Esophagus (tissue), 2 donors: Measurements from ENCODE around the gene SYT3. TPM values are rescaled to one million over a fixed set of nuclear protein-coding genes. Genes with fewer than 3 reads are reported as not detected.
"Not testable (repeated sequence)": the region's sequence is repeated elsewhere in the genome, so short reads cannot be mapped to it uniquely, and the experiment has no call there.

Experiments
- H3K27ac ChIP-seq, 2 donors: one replicate each; pipeline ENCODE4 v1.5.1; 2013; ENCODE audit warnings: low read depth in 2 of 2, mild to moderate bottlenecking in 2 of 2, inconsistent platforms in 1 of 2, low read length in 1 of 2, moderate library complexity in 1 of 2
- H3K27me3 ChIP-seq, 2 donors: one replicate each; pipeline ENCODE4 v1.6.1; 2013; ENCODE audit warnings: low read length in 2 of 2, control low read depth in 1 of 2, mild to moderate bottlenecking in 1 of 2; ENCODE audit not compliant: insufficient read depth in 2 of 2, control insufficient read depth in 1 of 2
- H3K36me3 ChIP-seq, 2 donors: one replicate each; pipeline ENCODE4 v1.6.1; 2013; ENCODE audit warnings: low read length in 1 of 2; ENCODE audit not compliant: control insufficient read depth in 2 of 2, insufficient read depth in 2 of 2
- H3K4me1 ChIP-seq, 2 donors: one replicate each; pipeline ENCODE4 v1.6.1; 2013; ENCODE audit warnings: low read length in 1 of 2; ENCODE audit not compliant: control insufficient read depth in 2 of 2, insufficient read depth in 2 of 2
- H3K4me3 ChIP-seq, 2 donors: one replicate each; pipeline ENCODE4 v1.5.1; 2013; ENCODE audit warnings: low read length in 2 of 2, mild to moderate bottlenecking in 2 of 2, low read depth in 1 of 2, moderate library complexity in 1 of 2
- H3K9me3 ChIP-seq, 2 donors: one replicate each; pipeline ENCODE4 v1.6.1; 2013; ENCODE audit warnings: mild to moderate bottlenecking in 2 of 2, low read depth in 1 of 2, low read length in 1 of 2, moderate library complexity in 1 of 2; ENCODE audit not compliant: control insufficient read depth in 2 of 2, insufficient read depth in 1 of 2
- WGBS, 2 donors: extraction: QIAGEN DNeasy Blood & Tissue Kit; methylation state at CpG; one replicate each; pipeline ENCODE4 v1.1.7; 2013; 5-methylcytosine and 5-hydroxymethylcytosine counted together
- polyA plus RNA-seq, 2 donors: library from polyadenylated mRNA; stranded (reverse); fragments of 200-250 nt; gene quantifications; one replicate each; pipeline ENCODE4 v1.2.3, GENCODE V29; 2013
- donor health status: healthy with polysubstance abuse.
- donor health status: Bipolar disorder and iron deficiency.

Gene SYT3
- polyA plus RNA-seq, 2 donors = 0.09 to 0.20 TPM

- no peak overlapping the region for H3K4me3 ChIP-seq
- H3K27me3 ChIP-seq = no peaks in the 10 kb centered on the region
- H3K4me1 ChIP-seq = no peaks in the 10 kb centered on the region
- no peaks in the 10 kb centered on the region for H3K9me3 ChIP-seq
- 85 to 88% methylated on average over 5 of the region's 5 CpGs for WGBS, 2 donors
- H3K27ac ChIP-seq = no peak overlapping the region
- H3K36me3 ChIP-seq = no peaks in the 10 kb centered on the region
These were observed 11.5 kb downstream of the SYT3 start for GRCh38 chr19:50628146-50628545.

DNA sequence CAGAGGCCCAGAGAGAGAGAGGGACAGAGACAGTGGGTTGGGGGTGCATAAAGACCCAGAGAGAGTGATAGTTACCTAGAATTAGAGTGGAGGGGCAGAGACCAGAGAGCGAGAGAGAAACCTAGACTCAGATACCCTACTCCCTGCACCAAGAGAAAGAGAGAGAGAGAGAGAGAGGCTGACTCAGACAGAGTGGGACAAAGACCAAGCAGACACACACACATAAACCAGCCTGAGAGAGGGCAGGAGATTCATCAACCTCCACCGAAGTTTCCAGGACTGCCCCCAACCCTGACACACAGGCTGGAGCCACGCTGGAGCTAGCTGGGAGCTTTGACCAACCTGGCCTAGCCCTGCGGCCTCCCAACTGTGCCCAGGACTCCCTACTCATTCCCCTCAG is 12.9 kb downstream of the SYT3 start:
- no peaks in the 10 kb centered on the region for H3K36me3 ChIP-seq
- WGBS, 2 donors = 51 to 66% methylated on average over 4 of the region's 4 CpGs
- H3K4me3 ChIP-seq = no peak overlapping the region

DNA sequence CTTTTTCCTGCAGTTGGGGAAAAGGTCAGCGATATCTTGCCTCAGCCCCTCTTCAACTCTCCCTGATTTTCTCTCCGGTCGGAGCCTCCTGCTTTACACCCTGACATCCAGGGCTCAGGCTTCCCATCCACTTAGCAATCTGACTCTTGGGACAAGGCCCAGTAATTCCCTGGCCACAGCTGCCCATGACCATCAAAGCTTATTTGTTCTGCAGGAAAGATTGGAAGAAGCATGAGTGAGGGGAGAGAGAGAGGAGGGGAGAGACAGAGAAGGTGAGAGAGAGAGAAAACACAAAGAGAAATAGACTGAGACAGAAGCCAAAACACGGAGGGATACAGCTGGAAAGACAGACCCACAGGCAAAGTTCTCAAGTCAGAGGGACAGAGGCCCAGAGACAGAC is 13.7 kb downstream of the SYT3 start:
- Histone ChIP-seq H3K4me1 (no peaks in the 10 kb centered on the region), H3K36me3 (no peaks in the 10 kb centered on the region), H3K9me3 (no peaks in the 10 kb centered on the region), H3K27me3 (no peaks in the 10 kb centered on the region), H3K4me3 (no peak overlapping the region), H3K27ac (no peak overlapping the region)
- WGBS, 2 donors = 69 to 81% methylated on average over 4 of the region's 4 CpGs

More for the DNA sequence above, 12.9 kb downstream of the SYT3 start:
- no peak overlapping the region for H3K27ac ChIP-seq
- H3K9me3 ChIP-seq = no peaks in the 10 kb centered on the region
- H3K27me3 ChIP-seq = no peaks in the 10 kb centered on the region
- H3K4me1 ChIP-seq = no peaks in the 10 kb centered on the region

DNA sequence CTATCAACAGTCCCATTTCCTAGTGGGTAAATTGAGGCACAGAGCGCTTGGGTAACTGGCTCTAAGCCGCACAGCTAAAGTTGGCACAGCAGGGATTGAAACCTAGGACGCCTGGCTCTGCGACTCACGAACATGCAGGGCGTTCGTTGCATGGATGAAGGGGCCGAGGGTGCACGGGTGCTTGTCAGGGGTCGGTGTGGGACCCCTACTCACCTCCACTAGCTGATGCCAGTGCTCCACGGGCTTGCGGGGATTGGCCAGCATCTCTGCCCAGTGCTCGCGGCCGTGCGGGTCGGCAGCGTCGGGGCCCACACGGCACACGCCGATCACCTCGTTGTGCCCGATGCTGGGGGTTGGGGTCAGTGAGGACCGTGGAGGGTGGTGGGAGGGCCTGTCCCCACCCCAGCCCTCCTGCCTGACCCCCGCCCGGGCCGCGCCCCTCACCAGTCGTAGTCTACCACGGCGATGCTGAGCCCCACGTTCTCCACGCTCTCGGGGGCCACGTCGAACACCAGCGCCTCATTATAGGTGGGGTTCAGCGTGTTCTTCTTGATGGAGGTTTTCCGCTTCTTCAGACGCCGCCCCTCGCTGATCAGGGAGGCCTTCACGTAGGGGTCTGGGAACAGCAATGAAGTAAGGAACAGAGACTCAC is 14.6 kb downstream of the SYT3 start:
- Histone ChIP-seq H3K9me3 (no peaks in the 10 kb centered on the region), H3K27ac (no peak overlapping the region), H3K4me3 (no peak overlapping the region), H3K4me1 (no peaks in the 10 kb centered on the region), H3K36me3 (no peaks in the 10 kb centered on the region), H3K27me3 (no peaks in the 10 kb centered on the region)
- 91 to 92% methylated on average over 44 of the region's 44 CpGs for WGBS, 2 donors

DNA sequence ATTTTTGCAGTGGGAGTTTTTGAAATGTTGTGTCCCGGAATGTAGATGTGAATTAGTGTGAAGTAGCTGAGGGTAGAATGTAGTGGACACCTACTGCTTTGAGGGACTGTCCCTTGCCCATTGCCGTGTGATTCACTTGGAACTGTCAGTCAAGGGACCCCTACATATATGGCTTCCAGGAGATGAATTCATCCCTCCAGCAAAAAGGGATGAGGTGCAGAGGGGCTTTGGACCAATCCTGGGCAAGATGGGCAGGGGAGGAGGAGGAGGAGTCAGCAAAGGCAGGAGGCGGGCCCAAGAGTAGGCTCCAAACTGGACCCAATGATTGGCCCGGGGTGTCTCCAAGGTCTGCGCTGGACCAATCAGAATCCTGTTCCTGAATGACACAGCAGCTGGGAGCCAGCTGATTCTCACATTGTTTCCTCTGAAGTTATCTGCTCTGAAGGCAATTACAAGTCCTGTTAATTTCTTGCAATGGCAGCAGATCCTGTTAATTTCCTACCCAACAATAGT is 19.2 kb downstream of the SYT3 start:
- WGBS, 2 donors = 76 to 91% methylated on average over 4 of the region's 5 CpGs
- H3K27me3 ChIP-seq, H3K4me3 ChIP-seq, H3K9me3 ChIP-seq, H3K27ac ChIP-seq, H3K36me3 ChIP-seq, H3K4me1 ChIP-seq: not testable (repeated sequence)

DNA sequence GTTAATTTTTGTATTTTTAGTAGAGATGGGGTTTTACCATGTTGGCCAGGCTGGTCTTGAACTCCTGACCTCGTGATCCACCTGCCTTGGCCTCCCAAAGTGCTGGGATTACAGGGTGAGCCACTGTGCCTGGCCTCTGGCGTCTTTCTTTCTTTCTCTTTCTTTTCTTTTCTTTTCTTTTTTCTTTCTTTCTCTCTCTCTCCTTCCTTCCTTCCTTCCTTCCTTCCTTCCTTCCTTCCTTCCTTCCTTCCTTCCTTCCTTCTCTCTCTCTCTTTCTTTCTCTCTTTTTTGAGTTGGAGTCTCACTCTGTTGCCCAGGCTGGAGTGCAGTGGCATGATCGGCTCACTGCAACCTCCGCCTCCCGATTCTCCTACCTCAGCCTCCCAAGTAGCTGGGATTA is 20.5 kb downstream of the SYT3 start:
- WGBS, 2 donors = 81% methylated on average over 5 of the region's 5 CpGs
- H3K4me1 ChIP-seq = not testable (repeated sequence)

DNA sequence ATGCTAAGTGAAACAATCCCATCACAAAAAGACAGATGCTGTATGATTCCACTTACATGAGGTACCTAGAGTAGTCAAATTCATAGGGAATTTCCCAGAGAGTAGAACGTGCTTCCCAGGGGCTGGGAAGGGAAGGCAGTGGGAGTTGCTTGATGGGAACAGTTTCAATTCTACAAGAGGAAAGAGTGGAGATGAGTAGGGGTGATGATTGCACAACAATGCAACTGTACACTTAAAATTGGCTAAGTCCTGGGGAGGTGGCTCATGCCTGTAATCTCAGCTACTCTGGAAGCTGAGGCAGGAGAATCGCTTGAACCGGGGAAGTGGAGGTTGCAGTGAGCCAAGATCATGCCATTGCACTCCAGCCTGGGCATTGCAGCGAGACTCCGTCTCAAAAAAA is 21.3 kb downstream of the SYT3 start:
- H3K4me3 ChIP-seq, H3K27me3 ChIP-seq, H3K36me3 ChIP-seq, H3K4me1 ChIP-seq, H3K9me3 ChIP-seq, H3K27ac ChIP-seq: not testable (repeated sequence)
- 78 to 89% methylated on average over 4 of the region's 5 CpGs for WGBS, 2 donors

More for the DNA sequence above, 20.5 kb downstream of the SYT3 start:
- not testable (repeated sequence) for H3K9me3 ChIP-seq, H3K27ac ChIP-seq, H3K27me3 ChIP-seq, H3K4me3 ChIP-seq, H3K36me3 ChIP-seq

DNA sequence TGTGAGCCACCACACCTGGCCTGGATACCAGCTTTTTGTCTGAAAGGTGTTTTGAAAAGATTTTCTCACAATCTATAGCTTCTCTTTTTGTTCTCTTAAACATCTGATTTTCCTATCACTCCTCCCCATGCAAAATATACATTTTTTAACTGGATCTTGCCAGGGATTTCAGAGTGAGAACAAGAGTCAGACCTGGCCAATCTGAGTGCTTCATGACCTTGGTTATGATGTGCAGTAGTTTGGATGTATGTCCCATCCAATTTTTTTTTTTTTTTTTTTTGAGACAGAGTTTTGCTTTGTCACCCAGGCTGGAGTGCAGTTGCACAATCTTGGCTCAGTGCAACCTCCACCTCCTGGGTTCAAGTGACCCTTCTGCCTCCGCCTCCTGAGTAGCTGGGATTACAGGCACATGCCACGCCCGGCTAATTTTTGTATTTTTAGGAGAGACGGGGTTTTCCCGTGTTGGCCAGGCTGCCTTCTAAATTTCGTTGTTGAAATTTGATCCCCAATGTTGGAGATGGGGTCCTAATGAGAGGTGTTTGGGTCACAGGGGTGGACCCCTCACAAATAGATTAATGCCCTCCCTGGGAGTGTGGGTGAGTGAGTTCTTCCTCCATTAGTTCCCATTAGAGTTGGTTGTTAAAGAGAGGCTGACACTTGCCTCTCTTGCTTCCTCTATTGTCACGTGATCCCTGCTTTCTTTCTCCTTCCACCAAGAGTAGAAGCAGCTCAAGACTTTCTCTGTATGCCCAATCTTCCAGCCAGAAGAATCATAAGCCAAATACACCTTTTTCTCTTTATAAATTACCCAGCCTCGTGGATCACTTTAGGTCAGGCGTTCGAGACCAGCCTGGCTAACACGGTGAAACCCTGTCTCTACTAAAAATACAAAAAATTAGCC is 26.9 kb downstream of the SYT3 start:
- H3K4me3 ChIP-seq, H3K27me3 ChIP-seq, H3K4me1 ChIP-seq, H3K36me3 ChIP-seq, H3K9me3 ChIP-seq, H3K27ac ChIP-seq: not testable (repeated sequence)
- WGBS, 2 donors = 64 to 79% methylated on average over 11 of the region's 11 CpGs

DNA sequence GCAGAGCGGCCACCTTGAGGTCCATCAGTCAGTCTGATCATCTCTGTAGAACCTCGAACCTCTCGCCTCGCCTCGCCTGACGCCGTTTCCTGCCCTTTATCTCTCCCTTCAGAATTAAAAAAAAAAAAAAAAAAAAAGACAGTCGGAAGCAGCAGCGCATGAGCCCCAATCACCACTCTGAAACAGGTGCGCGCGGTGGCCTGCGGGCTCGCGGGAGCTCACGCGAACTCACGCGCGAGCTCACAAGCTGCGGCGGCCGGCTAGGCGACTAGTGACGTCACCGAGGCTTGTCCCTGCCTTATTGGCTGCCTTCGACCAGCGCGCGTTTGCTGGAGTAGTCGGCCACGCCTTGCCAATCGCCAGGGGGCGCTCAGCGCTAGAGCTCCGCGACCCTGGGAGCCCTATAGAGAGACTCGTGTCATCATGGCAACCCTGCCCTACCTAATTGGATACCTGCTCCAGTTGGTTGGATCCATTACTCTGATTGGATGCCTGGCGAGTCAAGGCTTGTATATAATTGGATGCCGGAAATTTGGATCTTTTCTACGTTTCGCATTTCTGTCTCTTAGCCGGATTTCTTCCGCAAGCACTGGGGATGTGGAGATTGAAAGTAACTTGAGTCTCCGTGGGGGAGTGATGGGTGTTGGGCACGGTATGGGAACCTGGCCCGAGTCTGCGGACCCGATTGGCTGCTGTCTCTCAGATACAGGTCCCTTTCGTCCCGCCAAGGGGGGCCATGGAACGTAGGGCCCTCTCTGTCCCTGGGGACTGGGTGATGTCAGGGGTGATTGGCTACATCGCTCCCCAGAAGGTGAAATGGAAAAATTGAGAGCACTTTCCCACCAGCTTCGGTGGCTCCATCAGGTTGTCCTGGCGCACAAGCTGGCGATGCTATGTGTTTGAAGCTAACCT is 31.6 kb downstream of the SYT3 start:
- no peaks in the 10 kb centered on the region for H3K27me3 ChIP-seq
- H3K36me3 ChIP-seq = no peaks in the 10 kb centered on the region
- H3K27ac ChIP-seq = no peak overlapping the region
- H3K4me1 ChIP-seq = no peaks in the 10 kb centered on the region
- H3K4me3 ChIP-seq = no peak overlapping the region
- WGBS, 2 donors = 21 to 22% methylated on average over 56 of the region's 56 CpGs
- peaks cover 0 to 16% of the 10 kb centered on the region in 2 donors for H3K9me3 ChIP-seq
